ENCODE measurements around the gene CRADD.

Gene CRADD

GRCh38 chr12:93671044-93671443 lies 6.1 kb upstream of the CRADD start:
- no peak for ATAC-seq
- DNase-seq: no peak

- ATAC-seq (no peak), DNase-seq (no peak)
These were observed 4.1 kb upstream of the CRADD start for GRCh38 chr12:93673084-93673483.

GRCh38 chr12:93674386-93674785 lies 2.8 kb upstream of the CRADD start:
- DNase-seq (no peak), ATAC-seq (no peak)

- DNase-seq: no peak
- ATAC-seq: no peak
These were observed 574 bp upstream of the CRADD start for GRCh38 chr12:93676408-93677194.

GRCh38 chr12:93678779-93679178 lies 1.6 kb downstream of the CRADD start:
- no peak for DNase-seq

GRCh38 chr12:93679308-93679925 lies 2.2 kb downstream of the CRADD start:
- ATAC-seq (no peak), DNase-seq (no peak)

More at GRCh38 chr12:93678779-93679178, 1.6 kb downstream of the CRADD start:
- no peak for ATAC-seq

- DNase-seq (no peak), ATAC-seq (no peak)
These were observed 2.8 kb downstream of the CRADD start for GRCh38 chr12:93680006-93680405.

GRCh38 chr12:93682846-93683261 lies 5.7 kb downstream of the CRADD start:
- ATAC-seq: no peak
- no peak for DNase-seq

- ATAC-seq (no peak), DNase-seq (no peak)
These were observed 6.2 kb downstream of the CRADD start for GRCh38 chr12:93683410-93683809.

- no peak for DNase-seq
- ATAC-seq: no peak
These were observed 7.5 kb downstream of the CRADD start for GRCh38 chr12:93684716-93685115.

GRCh38 chr12:93686572-93687356 lies 9.6 kb downstream of the CRADD start:
- no peak for ATAC-seq
- DNase-seq: no peak

GRCh38 chr12:93689076-93689834 lies 12.1 kb downstream of the CRADD start:
- DNase-seq: no peak
- no peak for ATAC-seq

- ATAC-seq: no peak
- no peak for DNase-seq
These were observed 19.3 kb downstream of the CRADD start for GRCh38 chr12:93696462-93696861.

- no peak for DNase-seq
These were observed 21.3 kb downstream of the CRADD start for GRCh38 chr12:93698307-93699092.

GRCh38 chr12:93699271-93700145 lies 22.3 kb downstream of the CRADD start:
- ATAC-seq: no peak

More at GRCh38 chr12:93698307-93699092, 21.3 kb downstream of the CRADD start:
- no peak for ATAC-seq

GRCh38 chr12:93702707-93703315 lies 25.6 kb downstream of the CRADD start:
- DNase-seq (no peak), ATAC-seq (no peak)

More at GRCh38 chr12:93699271-93700145, 22.3 kb downstream of the CRADD start:
- no peak for DNase-seq

GRCh38 chr12:93704122-93704521 lies 26.9 kb downstream of the CRADD start:
- no peak for DNase-seq
- no peak for ATAC-seq

GRCh38 chr12:93704625-93705024 lies 27.4 kb downstream of the CRADD start:
- ATAC-seq (no peak), DNase-seq (no peak)

- ATAC-seq (no peak), DNase-seq (no peak)
These were observed 28.1 kb downstream of the CRADD start for GRCh38 chr12:93705237-93705636.

- DNase-seq (no peak), ATAC-seq (no peak)
These were observed 29.2 kb downstream of the CRADD start for GRCh38 chr12:93706387-93706786.
